GM12801 (cell line): ENCODE data around the gene HARS2.

Experiments used
- TF ChIP-seq, protein P1 (sequence below): IDR thresholded peaks from one replicate; pipeline ENCODE4 v1.5.1; 2011; ENCODE audit warnings: control low read depth; ENCODE audit not compliant: insufficient read length; ENCODE audit errors: extremely low read depth

Gene HARS2

DNA sequence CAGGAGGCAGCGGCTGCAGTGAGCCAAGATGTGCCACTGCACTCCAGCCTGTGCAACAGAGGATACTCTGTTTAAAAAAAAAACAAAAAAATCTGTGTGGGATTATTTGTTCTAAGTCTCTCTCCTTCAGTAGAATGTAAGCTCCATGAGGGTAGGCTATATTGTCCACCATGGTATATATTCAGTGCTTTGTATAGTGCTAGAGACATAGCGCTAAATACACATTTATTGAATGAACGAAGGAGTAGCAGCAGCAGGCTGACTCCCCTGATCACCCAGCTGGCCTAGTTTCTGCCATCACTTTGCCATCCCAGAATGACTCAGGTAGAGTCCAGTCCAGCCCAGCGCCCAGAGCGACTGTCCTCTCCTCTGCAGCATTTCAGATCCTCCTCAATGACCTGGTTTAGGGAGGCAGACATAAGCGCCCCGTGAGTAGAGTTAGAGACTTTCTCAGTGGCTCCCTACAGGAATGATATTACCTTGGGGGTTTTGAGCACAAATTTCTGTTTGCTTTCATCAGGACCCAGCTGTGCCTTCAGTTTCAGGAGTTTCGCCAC, 801 bp upstream of the HARS2 start:
- TF ChIP-seq, protein P1, sequence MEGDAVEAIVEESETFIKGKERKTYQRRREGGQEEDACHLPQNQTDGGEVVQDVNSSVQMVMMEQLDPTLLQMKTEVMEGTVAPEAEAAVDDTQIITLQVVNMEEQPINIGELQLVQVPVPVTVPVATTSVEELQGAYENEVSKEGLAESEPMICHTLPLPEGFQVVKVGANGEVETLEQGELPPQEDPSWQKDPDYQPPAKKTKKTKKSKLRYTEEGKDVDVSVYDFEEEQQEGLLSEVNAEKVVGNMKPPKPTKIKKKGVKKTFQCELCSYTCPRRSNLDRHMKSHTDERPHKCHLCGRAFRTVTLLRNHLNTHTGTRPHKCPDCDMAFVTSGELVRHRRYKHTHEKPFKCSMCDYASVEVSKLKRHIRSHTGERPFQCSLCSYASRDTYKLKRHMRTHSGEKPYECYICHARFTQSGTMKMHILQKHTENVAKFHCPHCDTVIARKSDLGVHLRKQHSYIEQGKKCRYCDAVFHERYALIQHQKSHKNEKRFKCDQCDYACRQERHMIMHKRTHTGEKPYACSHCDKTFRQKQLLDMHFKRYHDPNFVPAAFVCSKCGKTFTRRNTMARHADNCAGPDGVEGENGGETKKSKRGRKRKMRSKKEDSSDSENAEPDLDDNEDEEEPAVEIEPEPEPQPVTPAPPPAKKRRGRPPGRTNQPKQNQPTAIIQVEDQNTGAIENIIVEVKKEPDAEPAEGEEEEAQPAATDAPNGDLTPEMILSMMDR, result no peak

DNA sequence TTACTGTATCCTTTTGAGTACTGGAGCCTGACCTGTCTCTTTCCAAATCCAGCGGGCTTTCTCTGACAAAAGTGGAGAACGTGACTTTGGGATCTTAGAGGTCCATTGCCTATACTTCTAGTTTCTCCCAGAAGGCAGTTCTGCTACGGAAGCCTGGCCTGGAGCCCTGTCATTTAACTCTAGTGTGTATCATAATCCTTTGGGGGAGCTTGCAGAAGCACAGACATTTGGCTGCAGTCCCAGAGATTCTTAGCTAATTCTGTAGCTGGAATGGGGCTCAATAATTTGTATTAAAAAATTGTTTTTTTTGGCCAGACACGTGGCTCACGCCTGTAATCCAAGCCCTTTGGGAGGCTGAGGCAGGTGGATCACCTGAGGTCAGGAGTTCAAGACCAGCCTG, 3.0 kb downstream of the HARS2 start:
- TF ChIP-seq, protein P1, result no peak

DNA sequence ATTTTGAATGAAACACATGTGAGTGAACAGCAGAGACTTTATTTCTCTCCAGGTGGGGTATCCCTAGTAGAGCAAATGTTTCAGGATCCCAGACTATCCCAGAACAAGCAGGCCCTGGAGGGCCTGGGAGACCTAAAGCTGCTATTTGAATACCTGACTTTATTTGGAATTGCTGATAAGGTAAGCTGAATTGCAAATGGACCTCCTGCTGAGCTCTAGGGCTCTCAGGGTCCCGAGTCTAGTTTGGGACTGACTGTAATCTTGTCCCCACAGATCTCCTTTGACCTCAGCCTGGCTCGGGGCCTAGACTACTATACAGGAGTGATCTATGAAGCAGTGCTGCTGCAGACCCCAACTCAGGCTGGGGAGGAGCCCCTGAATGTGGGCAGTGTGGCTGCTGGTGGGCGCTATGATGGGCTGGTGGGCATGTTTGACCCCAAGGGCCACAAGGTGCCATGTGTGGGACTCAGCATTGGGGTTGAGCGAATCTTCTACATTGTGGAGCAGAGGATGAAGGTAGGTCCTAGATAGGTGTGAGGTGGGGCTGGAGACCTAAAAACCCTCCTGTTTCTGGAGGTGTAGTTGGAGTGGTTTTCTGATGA, 5.7 kb downstream of the HARS2 start:
- TF ChIP-seq, protein P1, result no peak

DNA sequence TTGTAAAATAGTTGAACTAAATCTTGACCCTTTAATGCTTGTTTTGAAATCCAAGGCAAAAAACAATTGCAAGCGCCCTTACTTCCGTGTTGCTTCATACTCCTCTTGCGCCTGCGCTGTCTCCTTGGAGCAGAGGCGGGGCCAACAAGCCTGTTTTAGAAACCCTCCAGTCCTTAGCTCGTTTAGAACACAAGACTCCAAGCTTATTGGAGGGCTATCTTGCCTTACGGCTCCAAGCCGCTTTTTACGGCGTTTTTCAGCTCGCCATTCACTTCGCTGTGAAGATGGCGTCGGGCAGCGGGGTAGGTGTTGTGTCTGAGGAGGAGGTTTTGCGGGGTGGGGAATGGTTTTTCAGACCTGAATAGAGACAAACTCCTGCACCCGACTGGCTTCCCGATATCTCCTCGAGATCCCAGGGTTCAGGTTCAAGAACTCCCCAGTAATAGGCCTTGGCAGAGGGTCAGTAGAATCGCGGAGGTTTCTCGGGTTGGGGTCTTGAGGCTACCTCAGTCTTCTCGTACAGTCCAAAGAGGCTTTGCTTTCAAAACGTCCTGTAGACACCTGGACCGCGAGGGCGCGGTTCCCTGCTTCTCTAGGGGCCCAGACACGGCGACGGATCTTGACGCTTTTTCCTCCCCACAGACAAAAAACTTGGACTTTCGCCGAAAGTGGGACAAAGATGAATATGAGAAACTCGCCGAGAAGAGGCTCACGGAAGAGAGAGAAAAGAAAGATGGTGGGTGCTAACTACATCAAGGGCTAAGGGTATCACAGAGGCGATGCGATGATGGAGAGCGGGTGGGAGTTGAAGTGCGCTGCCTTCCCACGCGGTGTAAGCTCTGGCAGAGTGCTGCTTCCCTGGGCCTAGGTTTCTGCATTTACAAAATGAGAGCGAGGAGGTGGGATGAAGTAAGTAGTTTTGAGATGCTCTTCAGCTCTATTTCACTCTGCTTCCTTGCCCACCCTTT, 9.2 kb downstream of the HARS2 start, which contains the start of gene ZMAT2:
ZMAT2 (plus strand) TSS at position 271 of the 968 bp plus-strand sequence; CDS start at position 285, 14 bp downstream.
- TF ChIP-seq, protein P1, result no peak

DNA sequence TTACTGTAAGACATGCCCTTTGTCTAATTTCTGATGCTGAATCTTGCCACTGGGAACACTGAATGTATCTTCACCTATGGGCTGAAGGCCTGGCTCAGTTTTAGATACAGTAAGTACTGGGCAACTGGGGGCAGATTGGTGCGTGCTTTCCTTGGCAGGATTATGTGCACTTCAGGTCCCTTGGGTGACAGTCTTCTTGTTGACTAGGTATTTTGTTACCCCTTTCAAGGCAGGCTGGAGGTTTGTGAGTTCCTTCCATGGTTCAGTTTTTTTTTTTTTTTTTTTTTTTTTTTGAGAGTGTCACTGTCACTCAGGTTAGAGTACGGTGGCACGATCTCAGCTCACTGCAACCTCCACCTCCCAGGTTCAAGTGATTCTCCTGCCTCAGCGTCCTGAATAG, 16.6 kb downstream of the HARS2 start:
- TF ChIP-seq, protein P1, result no peak

DNA sequence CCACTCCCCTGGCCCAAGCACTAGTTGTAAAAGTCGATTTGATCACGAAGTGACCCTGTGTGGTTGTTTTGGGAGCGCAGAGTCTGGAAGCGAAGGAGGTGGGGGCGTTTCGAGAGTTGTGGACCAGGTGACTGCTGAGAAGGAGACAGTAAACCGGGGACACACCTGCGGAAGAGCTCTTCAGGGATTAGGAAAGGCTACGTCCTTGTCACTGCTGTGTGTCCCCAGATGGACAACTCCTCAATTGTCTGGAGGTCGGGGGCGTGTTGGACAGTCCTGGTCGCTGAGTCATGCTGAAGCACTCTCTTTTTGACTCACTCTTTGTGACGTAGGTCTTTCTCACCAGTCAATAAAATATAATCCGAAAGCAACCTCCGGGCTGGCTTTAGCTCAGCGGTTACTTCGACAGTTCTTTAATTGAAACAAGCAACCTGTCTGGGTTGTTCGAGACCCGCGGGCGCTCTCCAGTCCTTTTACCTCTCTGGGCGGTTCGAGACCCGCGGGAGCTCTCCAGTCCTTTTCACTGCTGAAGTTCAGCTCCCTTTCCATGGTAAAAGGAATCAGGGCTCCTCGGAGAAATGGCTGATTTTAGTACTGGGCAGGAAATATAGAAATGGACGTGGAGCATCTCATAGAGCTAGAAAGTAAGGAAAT, 19.8 kb downstream of the HARS2 start:
- TF ChIP-seq, protein P1, result no peak

DNA sequence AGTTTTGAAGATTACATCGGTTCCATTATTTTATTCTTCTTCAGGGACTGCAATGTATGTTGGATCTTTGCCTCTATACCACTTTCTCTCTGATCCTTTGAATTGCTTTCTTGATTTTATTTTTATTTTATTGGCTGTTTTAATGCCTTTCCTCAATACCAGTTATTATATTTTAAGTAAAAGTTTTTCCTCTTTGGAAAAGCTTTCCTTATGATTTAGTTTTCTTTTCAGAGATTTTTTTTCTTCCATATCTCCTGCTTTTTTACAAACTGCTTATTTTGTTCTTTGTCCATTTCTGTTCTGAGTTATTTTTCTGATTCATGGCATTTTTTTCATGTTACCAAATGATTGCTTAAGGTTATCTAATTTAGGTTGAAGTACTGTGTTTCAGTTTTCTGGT, 20.5 kb downstream of the HARS2 start:
- TF ChIP-seq, protein P1, result no peak
